ENCODE measurements around the gene TPD52L2.
A peak's percentile ranks its signal among the peaks of the same experiment; 100 is the strongest.
"Not testable (repeated sequence)": the region's sequence is repeated elsewhere in the genome, so short reads cannot be mapped to it uniquely, and the experiment has no call there.

Gene TPD52L2

GRCh38 chr20:63835021-63835858 lies 29.8 kb upstream of the TPD52L2 start:
- DNase-seq = peak in 42 of 56 donors; percentile 15 to 81 (median 56)

DNA sequence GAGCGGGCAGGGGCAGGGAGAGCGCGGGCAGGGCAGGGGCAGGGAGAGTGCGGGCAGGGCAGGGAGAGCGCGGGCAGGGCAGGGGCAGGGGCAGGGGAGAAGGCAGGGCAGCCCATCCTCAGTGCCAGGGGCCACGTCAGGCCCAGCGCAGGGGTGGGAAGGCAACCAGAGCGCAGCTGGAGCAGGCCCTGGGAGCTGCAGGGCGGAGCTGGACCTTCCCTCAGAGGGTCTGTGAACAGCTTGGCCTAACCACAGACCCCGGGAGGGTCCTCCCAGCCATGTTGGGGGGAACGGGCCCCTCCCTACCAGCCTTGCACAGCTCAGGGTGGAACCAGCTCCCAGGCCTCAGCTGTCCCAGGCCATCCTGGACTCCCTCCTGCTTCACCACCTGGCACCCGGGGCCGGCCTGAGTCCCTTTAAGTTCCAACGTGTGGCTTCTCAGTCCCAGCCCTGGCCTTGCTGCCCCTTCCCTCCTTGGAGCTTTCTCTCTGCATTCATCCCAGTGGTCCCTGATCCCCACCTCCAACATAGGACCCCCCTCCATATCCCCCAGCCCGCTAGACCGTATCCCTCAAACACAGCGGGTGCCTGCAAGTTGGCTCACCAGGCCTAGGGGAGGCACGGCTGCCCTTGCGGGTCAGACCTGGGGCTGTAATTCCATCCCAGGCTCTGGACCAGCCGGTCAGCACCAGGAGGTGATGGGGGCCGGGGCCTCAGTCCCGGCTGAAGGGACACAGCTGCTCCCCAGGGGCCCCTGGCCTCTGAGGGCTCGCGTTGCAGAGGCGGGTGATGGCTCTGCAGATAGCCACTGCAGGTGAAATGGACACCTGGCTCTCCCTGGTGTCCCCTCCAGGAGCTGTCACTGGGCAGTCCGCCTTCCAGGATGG lies 28.4 kb upstream of the TPD52L2 start:
- DNase-seq = no peak

GRCh38 chr20:63837479-63837878 lies 27.6 kb upstream of the TPD52L2 start:
- DNase-seq = no peak

DNA sequence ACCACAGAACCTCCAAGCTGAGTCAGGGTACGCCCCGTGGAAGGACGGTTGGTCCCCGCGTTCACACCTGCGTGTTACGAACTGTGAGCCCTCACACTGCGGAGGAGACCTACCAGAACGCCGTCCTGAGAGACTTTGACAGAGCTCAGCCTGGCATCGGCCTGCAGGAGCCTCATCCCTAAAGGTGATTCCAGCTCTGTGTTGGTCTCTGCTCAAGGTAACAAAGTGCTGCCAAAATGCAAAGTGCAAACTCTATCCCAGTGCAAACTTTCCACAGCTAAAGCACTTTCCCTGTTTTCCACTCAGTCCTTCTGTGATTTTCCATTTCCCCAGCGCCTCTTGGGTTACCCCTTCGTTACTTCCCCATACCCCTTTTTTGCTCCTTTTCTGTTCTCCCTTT lies 25.4 kb upstream of the TPD52L2 start:
- DNase-seq = no peak

- DNase-seq = no peak
Measured at GRCh38 chr20:63840405-63840828, 24.7 kb upstream of the TPD52L2 start.

DNA sequence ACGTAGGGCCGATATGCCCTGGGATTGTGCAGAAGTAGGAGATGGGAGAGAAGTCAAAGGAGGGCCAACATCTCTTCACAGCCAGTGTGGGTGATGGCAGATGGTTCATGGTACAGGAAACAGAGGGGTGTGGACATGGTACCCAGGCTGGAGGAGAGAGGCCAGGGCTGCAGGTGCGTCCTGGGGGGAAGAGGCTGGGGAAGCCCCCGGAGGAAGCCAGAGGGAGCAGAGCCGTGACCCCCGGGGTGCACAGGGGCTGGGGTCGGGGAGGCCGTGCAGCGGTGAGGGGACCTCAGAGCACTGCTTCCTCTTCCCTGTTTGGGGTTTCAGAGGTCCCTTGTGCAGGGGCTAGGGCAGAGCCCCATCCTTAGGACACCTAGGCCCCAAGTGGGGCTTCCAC lies 22.8 kb upstream of the TPD52L2 start:
- DNase-seq = no peak

- DNase-seq = no peak
Measured at GRCh38 chr20:63843222-63843621, 21.8 kb upstream of the TPD52L2 start.

- DNase-seq = no peak
Measured at GRCh38 chr20:63843778-63844177, 21.3 kb upstream of the TPD52L2 start.

DNA sequence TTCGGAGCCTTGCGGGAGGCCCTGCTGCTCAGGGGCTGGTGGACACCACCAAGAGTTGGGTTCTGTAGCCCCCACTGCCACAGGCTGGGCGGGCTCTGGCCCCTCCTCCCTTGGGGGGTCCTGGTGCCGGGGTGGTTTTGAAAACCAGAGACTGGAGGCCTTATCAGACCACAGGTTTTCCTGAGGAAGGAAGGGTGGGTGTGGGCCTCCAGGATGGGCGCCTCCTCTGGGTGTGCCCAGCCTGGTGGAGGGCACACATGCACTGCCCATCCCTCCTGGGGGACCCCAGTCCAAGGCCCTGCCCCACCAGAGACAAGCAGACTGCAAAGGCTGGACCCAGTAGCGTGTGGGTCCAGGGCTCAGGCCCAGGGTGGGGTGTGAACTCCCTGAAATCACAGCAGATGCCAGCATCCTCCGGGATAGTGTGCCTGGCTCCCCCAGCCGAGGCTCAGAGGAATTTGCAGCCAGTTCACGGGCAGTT lies 20.5 kb upstream of the TPD52L2 start:
- DNase-seq = no peak

DNA sequence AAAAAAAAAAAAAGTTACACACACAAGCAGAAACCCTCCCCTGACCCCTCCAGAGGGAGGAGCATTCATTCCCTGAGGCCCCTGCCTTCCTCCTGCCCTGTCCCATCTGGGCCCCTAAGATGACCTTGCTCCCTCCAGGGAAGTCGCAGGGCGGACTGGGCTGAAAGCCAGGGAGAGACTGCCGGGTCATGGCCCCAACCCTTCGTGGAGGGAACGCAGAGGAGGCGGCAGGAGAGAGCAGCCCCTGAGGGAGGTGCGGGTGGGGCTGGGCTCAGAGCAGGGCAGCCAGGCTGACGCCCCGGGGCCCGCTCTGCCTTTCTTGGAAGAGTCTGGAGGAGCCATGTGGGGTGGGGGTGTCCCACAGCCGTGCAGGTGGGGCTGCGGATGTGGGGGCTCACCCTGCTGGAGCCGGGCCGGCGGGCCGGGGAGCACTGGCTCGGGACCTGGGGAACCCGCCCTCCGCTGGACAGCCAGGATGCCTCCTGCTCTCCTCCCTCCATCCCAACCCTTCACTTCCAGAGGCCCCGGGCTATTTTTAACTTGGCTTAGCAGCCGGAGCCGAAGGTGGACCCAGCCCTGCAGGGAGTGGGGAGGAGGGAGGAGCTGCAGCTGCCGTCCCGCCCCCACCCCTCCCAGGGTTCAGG lies 18.8 kb upstream of the TPD52L2 start:
- no peak for DNase-seq

- no peak for DNase-seq
Measured at GRCh38 chr20:63846888-63847236, 18.2 kb upstream of the TPD52L2 start.

DNA sequence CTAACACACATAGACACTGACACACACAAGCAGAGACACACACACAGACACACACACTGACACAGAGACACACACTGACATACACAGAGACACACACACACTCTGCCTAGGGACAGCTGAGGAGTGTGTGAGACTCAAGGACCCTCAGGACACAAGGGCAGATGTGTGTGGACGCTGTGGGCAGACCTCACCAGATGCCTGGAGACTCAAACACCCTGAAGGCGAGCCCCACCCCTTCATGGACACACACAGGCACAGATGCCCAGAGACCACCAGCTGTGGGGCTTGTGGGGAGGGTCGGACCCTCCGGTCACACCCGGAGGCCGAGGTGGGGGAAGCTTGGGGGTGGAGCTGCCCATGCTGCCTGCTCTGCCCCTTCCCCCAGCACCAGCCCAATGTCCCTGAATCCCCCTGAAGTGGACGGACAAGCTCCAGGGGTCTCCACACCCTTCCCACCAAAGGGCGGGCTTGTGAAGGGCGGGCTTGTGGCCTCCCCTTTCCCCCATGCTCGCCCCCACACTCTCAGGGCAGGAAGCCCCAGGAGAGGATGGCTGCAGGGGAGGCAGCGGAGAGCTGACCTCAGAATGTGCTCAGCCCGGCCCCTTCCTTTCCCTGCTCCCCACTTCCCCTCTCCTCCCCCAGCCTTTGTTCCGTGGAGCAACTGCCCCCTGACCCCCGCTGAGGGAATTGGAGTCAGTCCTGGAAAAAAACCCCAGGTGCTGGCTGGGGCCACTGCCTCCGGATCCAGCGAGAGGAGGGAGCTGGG lies 17.6 kb upstream of the TPD52L2 start:
- no peak for DNase-seq

DNA sequence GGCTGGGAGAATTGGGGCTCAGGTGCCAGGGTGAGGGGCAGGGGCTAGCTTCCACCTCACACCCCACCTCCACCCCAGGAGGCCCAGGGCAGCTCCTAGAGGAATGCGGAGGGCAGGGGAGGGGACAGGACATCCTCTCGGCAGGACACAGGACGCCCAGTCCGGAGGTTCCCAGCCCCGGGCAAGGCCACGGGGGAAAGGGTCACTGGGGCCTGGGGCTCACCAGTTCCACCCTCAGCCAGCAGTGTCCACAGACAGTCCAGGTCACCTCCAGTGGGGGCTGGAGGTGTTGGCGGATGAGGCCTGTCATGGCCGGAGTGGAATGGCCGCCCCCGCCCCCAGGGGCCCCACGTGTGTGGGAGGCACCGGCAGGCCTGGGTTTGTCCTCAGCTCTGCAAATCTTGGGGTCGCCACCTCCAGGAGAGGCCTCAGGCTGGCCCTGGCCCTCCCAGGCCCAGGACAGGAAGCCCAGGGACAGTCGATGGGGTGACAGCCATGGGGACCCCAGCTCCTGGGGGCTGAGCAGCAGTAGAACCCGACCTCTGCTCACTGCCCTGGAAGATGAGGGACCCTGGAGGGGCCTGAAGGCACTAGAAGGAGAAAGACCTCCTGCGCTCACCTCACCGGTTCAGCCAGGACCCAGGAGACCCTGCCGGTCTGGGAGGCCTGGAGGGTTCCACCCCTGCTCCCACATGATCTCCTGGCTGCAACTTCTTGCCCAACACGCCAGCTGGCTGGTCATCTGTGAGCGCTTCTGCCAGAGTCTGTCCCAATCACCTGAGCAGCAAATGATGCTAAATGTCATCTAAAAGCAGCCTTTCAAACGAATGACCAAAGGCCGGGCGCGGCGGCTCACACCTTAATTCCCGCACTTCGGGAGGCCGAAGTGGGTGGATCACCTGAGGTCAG lies 16.8 kb upstream of the TPD52L2 start:
- no peak for DNase-seq

DNA sequence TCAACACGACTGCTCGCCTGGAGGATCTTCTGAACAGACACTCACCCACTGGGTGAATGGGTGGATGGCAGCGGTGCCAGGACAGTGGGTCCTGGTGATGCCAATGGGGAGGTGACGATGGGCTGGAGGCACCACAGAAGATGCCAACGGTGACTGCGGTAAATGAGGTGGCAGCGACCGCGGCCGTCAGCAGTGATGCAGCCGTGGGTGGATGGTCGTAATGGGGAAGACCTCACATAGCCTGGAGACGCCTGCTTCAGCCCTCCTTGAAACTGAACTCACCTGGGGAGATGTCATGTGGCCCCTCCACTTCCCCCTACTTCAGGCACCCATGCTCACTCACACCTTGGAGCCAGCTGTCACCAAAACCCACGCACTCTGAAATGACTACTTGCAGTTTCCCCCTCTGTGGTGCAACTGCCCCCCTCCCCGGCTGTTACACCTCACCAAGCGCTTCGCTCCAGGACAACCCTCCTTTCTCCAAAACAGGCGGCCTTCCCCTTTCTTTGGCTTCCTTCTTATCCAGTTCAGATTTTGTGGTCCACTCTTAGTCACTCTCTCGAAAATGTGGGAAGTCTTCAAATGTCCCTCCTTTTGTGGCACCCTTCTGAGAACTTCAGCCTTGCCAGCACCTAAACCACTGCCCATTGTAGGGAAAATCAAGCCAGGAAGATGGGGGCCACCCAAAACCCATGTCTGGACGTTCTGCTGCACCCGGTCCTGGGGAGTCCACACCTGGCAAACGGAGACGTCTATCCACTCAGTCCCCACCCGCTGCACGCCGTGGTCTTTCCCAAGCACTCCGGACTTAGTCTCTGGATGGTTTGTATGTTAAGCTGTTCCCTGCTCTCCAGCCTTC lies 14.2 kb upstream of the TPD52L2 start:
- DNase-seq = no peak

DNA sequence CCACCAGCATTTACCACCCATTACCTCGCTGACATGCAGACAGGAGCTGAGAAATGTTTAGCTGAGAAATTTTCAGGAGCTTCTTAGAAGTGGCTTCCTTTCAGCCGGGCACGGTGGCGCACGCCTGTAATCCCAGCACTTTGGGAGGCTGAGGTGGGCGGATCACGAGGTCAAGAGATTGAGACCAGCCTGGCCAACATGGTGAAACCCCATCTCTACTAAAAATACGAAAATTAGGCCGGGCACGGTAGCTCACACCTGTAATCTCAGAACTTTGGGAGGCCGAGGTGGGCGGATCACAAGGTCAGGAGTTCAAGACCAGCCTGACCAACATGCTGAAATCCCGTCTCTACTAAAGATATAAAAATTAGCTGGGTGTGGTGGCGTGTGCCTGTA lies 13.5 kb upstream of the TPD52L2 start:
- not testable (repeated sequence) for DNase-seq

GRCh38 chr20:63853733-63854068 lies 11.4 kb upstream of the TPD52L2 start:
- DNase-seq = not testable (repeated sequence)

DNA sequence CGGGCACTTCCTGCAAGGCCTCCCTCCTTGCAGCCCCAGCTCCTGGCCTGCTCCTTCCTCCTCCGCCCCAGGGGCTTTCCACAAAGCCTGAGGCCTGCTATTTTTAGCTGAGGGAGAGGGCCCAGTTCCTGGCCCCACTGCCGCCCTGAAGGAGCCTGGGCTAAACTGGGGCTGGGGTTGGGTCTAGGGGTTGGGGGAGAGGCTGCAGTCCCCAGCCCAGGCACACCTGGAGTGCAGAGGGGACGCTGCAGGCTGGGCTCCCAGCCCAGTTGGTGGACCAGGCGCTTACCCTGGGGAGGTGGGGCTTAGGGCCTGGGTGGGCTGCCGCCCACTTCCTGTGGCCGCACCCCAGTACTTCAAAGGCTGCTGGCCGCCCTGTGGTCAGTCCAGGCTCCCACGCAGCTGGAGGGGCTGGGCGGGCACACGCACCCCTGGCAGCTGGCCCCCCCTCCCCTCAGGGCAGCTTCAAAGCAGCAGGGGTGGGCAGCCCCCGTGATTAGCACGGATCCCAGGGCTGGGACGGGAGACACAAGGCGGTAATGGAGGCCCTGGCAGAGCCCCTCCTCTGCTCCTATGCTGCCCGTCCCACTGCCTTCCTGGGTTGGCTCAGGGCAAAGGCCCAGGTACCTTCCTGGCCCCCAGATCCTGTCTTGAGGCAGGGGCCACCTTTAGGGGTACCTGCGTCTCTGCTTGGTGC lies 10.9 kb upstream of the TPD52L2 start:
- DNase-seq = no peak

DNA sequence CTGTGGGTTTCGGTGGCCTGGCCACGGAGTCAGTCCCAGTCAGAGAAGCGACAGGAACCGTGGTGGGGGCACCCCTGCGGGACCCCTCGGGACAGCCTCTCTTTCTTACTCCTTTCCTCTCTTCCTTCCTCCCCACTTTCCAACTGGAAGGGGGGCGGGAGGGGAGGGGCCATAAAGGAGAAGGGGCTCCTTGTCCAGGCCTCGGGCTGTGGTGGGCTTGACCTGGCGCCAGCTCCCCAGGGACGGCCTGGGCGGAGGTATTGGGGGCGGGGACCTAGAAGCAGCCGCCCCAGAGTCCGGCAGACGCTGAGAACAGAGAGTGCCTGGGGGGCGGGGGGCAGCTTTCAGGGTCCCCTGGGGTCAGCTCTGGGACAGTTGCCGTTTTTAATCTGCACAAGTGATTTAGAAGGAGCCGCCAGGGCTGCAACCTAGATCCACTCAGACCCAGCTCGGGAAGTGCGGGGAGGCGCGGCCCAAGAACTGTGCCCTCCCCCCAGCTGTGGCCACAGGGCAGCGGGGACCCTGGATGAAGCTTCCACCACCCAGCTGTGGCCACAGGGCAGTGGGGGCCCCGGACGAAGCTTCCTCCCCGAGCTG lies 10.2 kb upstream of the TPD52L2 start:
- no peak for DNase-seq

Data from amygdala (tissue), 56 donors.